Spleen (tissue), 11 donors: Measurements from ENCODE around the gene BACH2. TPM values are rescaled to one million over a fixed set of nuclear protein-coding genes. Genes with fewer than 3 reads are reported as not detected.

Experiments
- DNase-seq: peaks from one replicate; pipeline ENCODE4 v3.0.0-alpha.2; 2020
- H3K27ac ChIP-seq, 8 donors: fragments of 200-600 bp; sonication (generic) in 7 of 8; 1 replicate in 4 of 8; 2 replicates in 4 of 8; pipeline versions ENCODE4 v1.5.0 to v1.8.0; 2016 to 2021; ENCODE audit warnings: inconsistent platforms in 4 of 8, mild to moderate bottlenecking in 4 of 8, moderate library complexity in 1 of 8
- H3K27me3 ChIP-seq, 7 donors: fragments of 200-600 bp; sonication (generic) in 6 of 7; replicated peaks in 1 of 7; 1 replicate in 4 of 7; 2 replicates in 3 of 7; pipeline versions ENCODE4 v1.5.0 to v1.8.0; 2016 to 2021; ENCODE audit warnings: inconsistent platforms in 3 of 7, mild to moderate bottlenecking in 1 of 7
- H3K36me3 ChIP-seq, 6 donors: fragments of 200-600 bp; sonication (generic) in 5 of 6; 1 replicate in 4 of 6; 2 replicates in 2 of 6; pipeline versions ENCODE4 v1.5.0 to v1.8.0; 2016 to 2021; ENCODE audit warnings: inconsistent platforms in 2 of 6
- H3K4me1 ChIP-seq, 6 donors: fragments of 200-600 bp; sonication (generic) in 5 of 6; 1 replicate in 3 of 6; 2 replicates in 3 of 6; pipeline versions ENCODE4 v1.5.0 to v1.8.0; 2016 to 2021; ENCODE audit warnings: inconsistent platforms in 3 of 6
- H3K4me3 ChIP-seq, 8 donors: fragments of 200-600 bp; sonication (generic) in 7 of 8; 1 replicate in 4 of 8; 2 replicates in 4 of 8; pipeline versions ENCODE4 v1.5.0 to v1.8.0; 2016 to 2021; ENCODE audit warnings: inconsistent platforms in 4 of 8, mild to moderate bottlenecking in 4 of 8, moderate library complexity in 2 of 8
- H3K9me3 ChIP-seq, 8 donors: fragments of 200-600 bp; sonication (generic) in 7 of 8; 1 replicate in 4 of 8; 2 replicates in 4 of 8; pipeline versions ENCODE4 v1.5.0 to v1.8.0; 2016 to 2021; ENCODE audit warnings: inconsistent platforms in 4 of 8
- POLR2A ChIP-seq, 3 donors: fragments of 450-650 bp; IDR thresholded peaks; one replicate each; pipeline ENCODE4 v1.5.1; 2017; ENCODE audit warnings: antibody characterized with exemption in 3 of 3, mild to moderate bottlenecking in 1 of 3
- POLR2AphosphoS5 ChIP-seq, 3 donors: sonication (generic); formaldehyde crosslinking; IDR thresholded peaks; one replicate each; pipeline ENCODE4 v1.5.1; 2017; ENCODE audit warnings: antibody characterized with exemption in 3 of 3
- WGBS, 5 donors: extraction: QIAGEN DNeasy Blood & Tissue Kit in 3 of 5; methylation state at CpG; one replicate each; pipeline versions ENCODE4 v1.1.5 to v1.1.7; 2013 to 2018; 5-methylcytosine and 5-hydroxymethylcytosine counted together
- intact Hi-C: fragments of 100-400 bp; cut with DNase I; formaldehyde crosslinking; loops from one replicate; pipeline ENCODE4 v1.15.0; 2023; ENCODE audit warnings: low total_unique reads
- polyA plus RNA-seq, 3 donors: library from polyadenylated mRNA; stranded (reverse); fragments of 200-250 nt; gene quantifications; one replicate each; pipeline ENCODE4 v1.2.1, GENCODE V29; 2013
- total RNA-seq, 7 donors: library from RNA; depleted of rRNA in 3 of 7; stranded (reverse); fragments of >200 nt in 3 of 7; fragmentation: NEBNext Ultra II Directional in 4 of 7; extraction: Animal tissue kit (Norgen Biotek cat#: 25700) in 4 of 7; gene quantifications; one replicate each; pipeline versions ENCODE4 v1.1.0 to v1.2.1, GENCODE V29; 2016 to 2021
- TF ChIP-seq, protein P1 (sequence below), 11 experiments: fragments of 200-600 bp in 7 of 11; fragments of 450-650 bp in 4 of 11; sonication (generic) in 4 of 11; IDR thresholded peaks in 8 of 11; conservative IDR thresholded peaks in 3 of 11; 1 replicate in 7 of 11; 2 replicates in 4 of 11; pipeline versions ENCODE4 v1.4.0 to v1.8.0; 2016 to 2021; ENCODE audit warnings: antibody characterized with exemption in 11 of 11, inconsistent platforms in 4 of 11, mild to moderate bottlenecking in 1 of 11
- donor health status: healthy with polysubstance abuse.
- donor health status: DM: no; HTN: no; CAD: no; lungs with moderate emphysema.
- donor health status: DM: no; HTN: no; CAD: no.
- donor health status: Bipolar disorder and iron deficiency.
- donor health status: healthy.
- donor health status: DM: no; HTN: no; CAD: no.
- donor health status: DM: yes; HTN: yes; CAD: no.

BACH2 gene
- total and polyA plus RNA-seq, 10 donors = 3.0 to 53.8 (median 32.3) TPM

DNA sequence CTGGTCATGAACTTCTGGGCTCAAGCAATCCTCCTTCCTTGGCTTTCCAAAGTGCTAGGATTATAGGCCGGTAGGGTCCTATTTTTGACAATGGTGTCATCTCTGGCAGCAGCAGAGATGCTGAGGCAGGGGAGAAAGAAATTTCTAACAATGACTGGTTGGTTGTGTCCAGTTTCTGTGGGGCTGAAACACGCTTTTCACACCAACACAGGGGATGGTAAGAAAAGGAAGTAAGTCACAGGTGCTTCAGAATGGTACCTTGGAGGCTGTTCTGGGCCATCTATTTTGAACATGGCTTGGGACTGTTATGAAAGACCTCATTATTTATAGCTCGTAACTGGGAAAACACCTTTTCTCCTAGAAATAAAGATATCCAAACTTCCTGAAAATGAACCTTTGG is 329.7 kb downstream of the BACH2 start:
- intact Hi-C loops = no loop called here
- no peak overlapping the region for H3K27ac ChIP-seq
- H3K27me3 ChIP-seq = no peaks in the 10 kb centered on the region
- 72 to 90% (median 83%) methylated on average over 3 of the region's 3 CpGs for WGBS, 5 donors
- H3K4me1 ChIP-seq = peaks cover 0 to 10% (median 0%) of the 10 kb centered on the region in 6 donors
- no peaks in the 10 kb centered on the region for H3K9me3 ChIP-seq
- H3K4me3 ChIP-seq = no peak overlapping the region
- H3K36me3 ChIP-seq = peaks cover 0 to 10% (median 0%) of the 10 kb centered on the region in 6 donors
- no peak for DNase-seq
- TF ChIP-seq, protein P1, sequence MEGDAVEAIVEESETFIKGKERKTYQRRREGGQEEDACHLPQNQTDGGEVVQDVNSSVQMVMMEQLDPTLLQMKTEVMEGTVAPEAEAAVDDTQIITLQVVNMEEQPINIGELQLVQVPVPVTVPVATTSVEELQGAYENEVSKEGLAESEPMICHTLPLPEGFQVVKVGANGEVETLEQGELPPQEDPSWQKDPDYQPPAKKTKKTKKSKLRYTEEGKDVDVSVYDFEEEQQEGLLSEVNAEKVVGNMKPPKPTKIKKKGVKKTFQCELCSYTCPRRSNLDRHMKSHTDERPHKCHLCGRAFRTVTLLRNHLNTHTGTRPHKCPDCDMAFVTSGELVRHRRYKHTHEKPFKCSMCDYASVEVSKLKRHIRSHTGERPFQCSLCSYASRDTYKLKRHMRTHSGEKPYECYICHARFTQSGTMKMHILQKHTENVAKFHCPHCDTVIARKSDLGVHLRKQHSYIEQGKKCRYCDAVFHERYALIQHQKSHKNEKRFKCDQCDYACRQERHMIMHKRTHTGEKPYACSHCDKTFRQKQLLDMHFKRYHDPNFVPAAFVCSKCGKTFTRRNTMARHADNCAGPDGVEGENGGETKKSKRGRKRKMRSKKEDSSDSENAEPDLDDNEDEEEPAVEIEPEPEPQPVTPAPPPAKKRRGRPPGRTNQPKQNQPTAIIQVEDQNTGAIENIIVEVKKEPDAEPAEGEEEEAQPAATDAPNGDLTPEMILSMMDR (IDR thresholded peaks at IDR 0.05 in 8 of 11, conservative IDR thresholded peaks at IDR 0.05 in 3 of 11) = no peak
- no peak for TF ChIP-seq POLR2AphosphoS5 (IDR thresholded peaks at IDR 0.05)
- no peak for TF ChIP-seq POLR2A (IDR thresholded peaks at IDR 0.05)

DNA sequence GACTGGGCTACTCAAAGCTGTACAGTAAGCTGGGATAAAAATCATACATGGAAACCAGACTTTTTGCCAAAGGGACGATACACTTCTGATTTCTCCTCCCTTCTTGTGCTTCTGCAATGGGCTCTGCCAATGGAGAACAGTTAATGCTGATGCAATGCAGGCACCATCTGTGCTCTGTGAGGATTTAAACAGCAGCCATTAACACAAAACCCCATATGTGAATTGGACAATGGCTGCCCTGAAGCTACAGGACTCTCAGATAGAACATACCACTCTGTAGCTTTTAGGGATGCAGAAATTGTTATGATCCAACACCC is 330.5 kb downstream of the BACH2 start:
- Histone ChIP-seq H3K27ac (no peak overlapping the region), H3K4me1 (peaks cover 0 to 8% (median 0%) of the 10 kb centered on the region in 6 donors), H3K36me3 (peaks cover 0 to 10% (median 0%) of the 10 kb centered on the region in 6 donors), H3K9me3 (no peaks in the 10 kb centered on the region), H3K27me3 (no peaks in the 10 kb centered on the region), H3K4me3 (no peak overlapping the region)
- no peak for DNase-seq
- TF ChIP-seq POLR2AphosphoS5 (IDR thresholded peaks at IDR 0.05) (no peak), POLR2A (IDR thresholded peaks at IDR 0.05) (no peak)
- TF ChIP-seq, protein P1 (IDR thresholded peaks at IDR 0.05 in 8 of 11, conservative IDR thresholded peaks at IDR 0.05 in 3 of 11) = no peak
- intact Hi-C loops = no loop called here
- 72 to 88% (median 81%) methylated on average over 1 of the region's 1 CpG for WGBS, 5 donors

DNA sequence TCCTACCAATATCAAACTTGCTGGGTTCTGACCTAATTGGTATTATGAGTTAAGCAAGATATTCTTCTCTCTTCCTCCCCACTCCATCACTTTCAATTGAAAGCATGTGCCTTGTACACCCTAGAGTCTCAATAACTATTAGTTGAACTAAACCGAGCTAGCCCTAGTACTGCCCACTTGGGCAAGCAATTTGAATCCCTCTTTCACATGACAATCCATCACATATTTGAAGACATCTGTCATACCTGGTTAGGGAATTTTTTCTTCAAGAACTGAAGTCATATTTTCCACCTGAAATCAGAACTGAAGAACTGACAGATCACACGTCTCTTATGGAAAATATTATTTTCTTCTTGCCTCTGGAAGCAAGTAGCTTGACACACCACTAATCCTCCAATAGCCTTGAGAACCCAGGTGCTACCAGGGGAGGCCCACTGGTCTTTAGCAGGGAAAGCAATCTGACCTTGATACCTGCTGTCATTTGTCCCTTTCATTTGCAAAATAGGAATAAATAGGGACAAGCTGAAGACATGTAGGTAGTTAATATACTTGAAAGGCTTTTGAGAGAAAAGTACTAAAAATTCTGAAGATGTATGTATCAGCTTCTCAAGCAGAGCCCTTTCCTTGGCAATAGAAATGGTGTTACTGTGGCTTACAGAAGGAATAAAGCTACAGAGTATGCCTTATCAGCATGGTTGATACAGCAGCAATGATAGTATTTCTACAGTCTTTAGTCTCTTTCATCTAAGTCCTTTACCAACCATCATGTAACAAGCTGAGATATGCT is 331.0 kb downstream of the BACH2 start:
- H3K4me3 ChIP-seq = no peak overlapping the region
- 80 to 87% (median 84%) methylated on average over 2 of the region's 2 CpGs for WGBS, 5 donors
- no peak for DNase-seq
- peaks cover 0 to 12% (median 0%) of the 10 kb centered on the region in 6 donors for H3K36me3 ChIP-seq
- peaks cover 0 to 3% (median 0%) of the 10 kb centered on the region in 6 donors for H3K4me1 ChIP-seq
- no peaks in the 10 kb centered on the region for H3K9me3 ChIP-seq
- intact Hi-C loops = no loop called here
- no peak overlapping the region for H3K27ac ChIP-seq
- no peak for TF ChIP-seq POLR2A (IDR thresholded peaks at IDR 0.05)
- TF ChIP-seq POLR2AphosphoS5 (IDR thresholded peaks at IDR 0.05) = no peak
- TF ChIP-seq, protein P1 (IDR thresholded peaks at IDR 0.05 in 8 of 11, conservative IDR thresholded peaks at IDR 0.05 in 3 of 11) = no peak
- no peaks in the 10 kb centered on the region for H3K27me3 ChIP-seq

DNA sequence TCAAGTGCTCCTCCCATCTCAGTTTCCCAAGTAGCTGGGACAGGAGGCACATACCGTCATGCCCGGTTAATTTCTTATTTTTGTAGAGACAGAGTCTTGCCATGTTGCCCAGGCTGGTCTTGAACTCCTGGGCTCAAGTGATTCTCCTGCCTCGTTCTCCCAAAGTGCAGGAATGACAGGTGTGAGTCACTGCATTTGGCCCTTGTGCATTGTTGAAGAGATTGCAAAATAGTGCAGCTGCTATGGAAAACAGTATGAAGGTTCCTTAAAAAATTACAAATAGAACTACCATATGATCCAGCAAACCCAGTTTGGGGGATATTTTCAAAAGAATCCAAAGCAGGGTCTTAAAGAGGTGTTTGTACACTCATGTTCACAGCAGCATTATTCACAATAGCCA is 333.3 kb downstream of the BACH2 start:
- Histone ChIP-seq H3K4me1 (no peaks in the 10 kb centered on the region), H3K9me3 (no peaks in the 10 kb centered on the region), H3K36me3 (peaks cover 0 to 8% (median 0%) of the 10 kb centered on the region in 6 donors), H3K27ac (no peak overlapping the region), H3K27me3 (no peaks in the 10 kb centered on the region), H3K4me3 (no peak overlapping the region)
- TF ChIP-seq, protein P1 (IDR thresholded peaks at IDR 0.05 in 8 of 11, conservative IDR thresholded peaks at IDR 0.05 in 3 of 11) = no peak
- intact Hi-C loops = no loop called here
- WGBS, 5 donors = 89 to 97% (median 93%) methylated on average over 3 of the region's 3 CpGs
- no peak for DNase-seq
